HG03439 (cell line): ENCODE data around the gene NPB.

Source experiments
- ATAC-seq: cut with Tn5 transposase; IDR thresholded peaks from one replicate; pipeline ENCODE4 v1.9.1; 2021; ENCODE audit warnings: mild to moderate bottlenecking, moderate library complexity; ENCODE audit not compliant: unreplicated experiment

The NPB gene

GRCh38 chr17:81898029-81898866 lies 3.8 kb upstream of the NPB start:
- no peak for ATAC-seq

DNA sequence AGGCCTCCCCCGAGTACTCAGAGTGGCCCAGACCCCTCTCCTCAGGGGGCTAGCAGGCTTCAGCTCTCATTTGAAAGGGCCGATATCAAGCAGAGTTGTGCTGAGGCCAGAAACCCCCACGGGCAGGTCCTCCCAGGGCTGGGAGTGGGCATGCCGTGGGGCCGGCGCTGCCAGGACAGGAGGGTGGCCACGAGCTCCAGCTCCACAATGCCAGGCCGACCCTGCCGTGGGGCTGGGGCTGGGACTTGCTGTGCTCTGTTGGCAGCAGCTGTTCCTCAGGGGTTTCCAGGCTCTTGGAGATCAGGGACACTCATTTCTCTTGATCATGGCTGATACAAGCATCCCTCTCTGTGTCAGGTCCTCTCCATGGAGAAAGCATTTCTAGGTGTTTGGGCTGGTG lies 3.2 kb upstream of the NPB start:
- ATAC-seq: no peak

DNA sequence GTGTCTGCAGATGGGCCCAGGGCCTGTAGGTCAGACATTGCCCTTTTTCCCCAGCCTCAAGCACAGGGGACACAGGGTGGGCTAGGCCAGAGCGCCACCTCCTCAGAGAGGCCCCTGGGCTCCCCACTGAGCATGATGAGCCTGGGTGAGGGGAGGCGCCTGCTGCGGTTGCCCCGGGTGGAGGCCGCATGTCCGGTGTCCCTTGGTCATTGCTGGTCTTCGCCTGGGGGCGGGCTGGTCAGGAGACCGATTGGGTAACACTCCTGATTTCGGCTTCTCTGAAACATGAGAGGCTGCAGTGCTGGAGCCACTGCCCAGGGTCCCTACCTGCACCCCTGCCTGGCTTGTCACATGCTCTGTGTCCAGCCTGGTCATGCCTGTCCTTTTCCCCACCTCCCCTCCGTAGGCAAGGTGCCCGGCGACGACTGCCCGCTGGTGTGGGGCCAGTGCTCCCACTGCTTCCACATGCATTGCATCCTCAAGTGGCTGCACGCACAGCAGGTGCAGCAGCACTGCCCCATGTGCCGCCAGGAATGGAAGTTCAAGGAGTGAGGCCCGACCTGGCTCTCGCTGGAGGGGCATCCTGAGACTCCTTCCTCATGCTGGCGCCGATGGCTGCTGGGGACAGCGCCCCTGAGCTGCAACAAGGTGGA lies 2.4 kb upstream of the NPB start:
- no peak for ATAC-seq

DNA sequence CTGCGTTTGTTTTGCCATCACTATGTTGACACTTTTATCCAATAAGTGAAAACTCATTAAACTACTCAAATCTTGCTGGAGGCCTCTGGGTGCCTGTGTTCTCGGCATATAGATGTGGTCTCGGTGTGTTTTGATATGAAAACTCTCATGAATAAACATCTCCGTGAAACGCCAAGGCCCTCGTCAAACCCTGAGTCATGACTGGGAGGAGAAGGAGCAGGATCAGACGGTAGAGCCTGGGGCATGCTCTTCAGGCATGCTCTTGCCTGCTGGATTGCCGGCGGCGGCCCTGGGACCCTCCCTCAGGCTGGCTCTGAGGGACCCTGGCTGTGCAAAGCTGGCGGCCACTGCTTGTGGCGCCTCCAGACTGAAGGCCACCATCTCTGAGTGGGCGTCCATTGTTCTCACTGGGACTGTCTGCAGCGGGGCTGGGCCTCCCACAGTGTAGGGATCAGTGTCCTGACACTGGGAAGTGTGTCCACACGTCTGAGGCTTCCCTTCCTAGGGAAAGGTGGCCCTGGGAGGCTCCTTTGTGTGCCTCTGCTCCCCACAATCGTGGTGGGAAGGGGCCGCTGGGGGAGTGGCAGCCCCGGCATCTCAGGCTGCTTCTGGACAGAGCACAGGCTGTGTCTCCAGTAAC lies 1.7 kb upstream of the NPB start:
- ATAC-seq: no peak

- no peak for ATAC-seq
Measured at GRCh38 chr17:81901167-81902022, 643 bp upstream of the NPB start.

GRCh38 chr17:81902653-81903414 lies 796 bp downstream of the NPB start:
- no peak for ATAC-seq

- ATAC-seq: no peak
Measured at GRCh38 chr17:81903415-81903831, 1.4 kb downstream of the NPB start.

GRCh38 chr17:81903896-81904599 lies 2.0 kb downstream of the NPB start:
- ATAC-seq: no peak

DNA sequence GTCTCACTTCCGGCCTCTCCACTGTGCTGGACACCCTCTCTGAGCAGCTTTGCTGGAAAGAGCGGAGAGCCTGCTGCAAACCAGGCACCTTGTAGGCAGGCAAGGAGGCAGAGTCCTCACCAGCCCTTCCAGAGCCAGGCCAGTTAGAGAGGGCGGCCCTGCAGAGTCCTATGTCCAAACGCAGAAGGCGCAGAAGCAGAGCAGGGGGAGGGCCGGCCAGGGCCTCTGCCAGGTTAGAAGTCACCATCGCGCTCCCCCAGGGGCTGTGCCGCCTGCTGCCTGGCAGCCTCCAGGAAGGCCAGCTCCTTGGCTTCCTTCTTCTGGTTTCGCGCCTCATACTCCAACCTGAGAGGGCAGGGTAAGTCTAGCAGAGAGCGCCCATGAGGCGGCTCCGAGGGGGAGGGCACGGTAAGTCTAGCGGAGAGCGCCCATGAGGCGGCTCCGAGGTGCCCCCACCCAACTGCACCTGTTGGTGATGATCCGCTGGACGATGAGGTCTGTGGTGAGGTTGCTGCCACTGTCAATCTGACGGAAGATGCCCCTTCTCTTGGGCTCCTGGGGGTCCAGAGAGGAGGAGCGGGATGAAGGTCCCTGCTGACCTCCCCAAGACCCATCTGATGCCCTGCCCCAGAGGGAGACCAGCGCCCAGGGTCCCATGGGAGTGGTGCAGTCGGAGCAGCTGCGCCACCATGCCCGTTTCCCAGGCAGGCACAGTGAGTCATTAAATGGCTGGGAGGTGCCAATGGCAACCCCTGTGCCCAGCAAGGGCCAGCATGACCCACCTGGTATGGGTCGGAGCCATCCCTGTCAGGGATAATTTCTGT lies 2.8 kb downstream of the NPB start:
- ATAC-seq: no peak

- ATAC-seq: no peak
Measured at GRCh38 chr17:81905424-81905875, 3.4 kb downstream of the NPB start.

- ATAC-seq: no peak
Measured at GRCh38 chr17:81905993-81906392, 4.0 kb downstream of the NPB start.

- ATAC-seq: no peak
Measured at GRCh38 chr17:81906476-81907218, 4.6 kb downstream of the NPB start.

DNA sequence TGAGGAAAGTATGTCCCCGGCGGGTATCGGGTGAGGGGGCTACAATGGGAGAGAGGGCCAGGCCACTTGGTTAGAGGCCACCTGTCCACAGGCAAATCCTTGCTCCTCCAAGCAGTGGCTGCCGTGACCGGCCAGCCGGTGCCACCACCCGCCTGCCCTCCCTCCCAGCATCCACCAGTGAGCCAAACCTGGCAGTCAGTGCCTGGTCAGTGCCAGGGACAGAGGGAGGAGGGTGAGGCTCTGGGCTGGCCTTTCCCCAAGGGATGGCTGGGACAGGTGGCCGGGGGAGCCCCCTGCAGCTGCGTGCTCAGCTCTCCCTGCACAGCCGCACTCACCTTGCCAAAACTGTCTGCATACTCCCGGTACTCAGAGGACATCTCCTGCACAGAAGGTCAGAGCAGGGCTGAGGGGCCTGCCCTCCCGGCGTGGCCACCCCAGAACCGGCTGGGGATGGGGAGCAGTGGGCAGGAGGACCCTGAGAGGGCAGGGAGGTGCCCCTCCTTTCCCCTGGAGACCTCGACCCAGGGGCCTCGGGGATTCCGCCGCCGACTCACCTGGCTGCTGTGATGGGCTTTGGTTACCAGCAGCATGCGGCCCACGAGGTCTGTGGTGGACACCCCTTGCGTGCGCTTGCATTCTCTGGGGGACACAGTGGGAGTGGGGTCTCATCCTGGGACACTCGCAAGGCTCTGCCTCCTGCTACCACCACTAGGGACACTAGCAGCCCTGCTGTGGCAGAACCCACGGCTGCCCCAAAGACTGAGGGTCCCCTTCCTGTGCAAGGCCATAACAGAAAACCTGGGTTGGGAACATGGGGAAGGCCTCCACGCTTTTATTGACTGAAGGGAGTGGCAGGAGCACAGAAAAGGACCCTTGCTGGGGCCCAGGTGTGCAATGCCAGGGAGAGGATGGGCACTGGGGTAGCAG lies 5.4 kb downstream of the NPB start:
- no peak for ATAC-seq

- ATAC-seq: no peak
Measured at GRCh38 chr17:81908793-81909192, 6.8 kb downstream of the NPB start.

DNA sequence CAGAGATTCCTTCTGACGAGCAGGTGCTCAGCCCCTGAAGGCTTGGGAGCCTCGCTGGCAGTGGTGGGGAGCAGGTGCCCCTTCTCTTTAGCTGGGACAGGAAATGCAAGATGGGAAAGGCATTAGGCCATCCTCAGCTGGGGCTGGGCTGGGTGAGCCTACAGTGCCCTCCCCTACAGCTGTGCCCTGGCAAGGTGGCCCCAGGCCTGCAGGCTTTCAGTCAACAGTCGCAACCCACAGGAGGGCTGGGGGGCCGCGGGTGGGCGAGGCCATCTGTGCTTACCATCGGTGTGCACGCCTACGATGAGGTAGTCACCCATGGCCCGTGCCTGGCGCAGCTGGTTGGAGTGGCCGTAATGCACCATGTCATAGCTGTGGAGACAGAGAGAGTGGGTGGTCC lies 7.2 kb downstream of the NPB start:
- ATAC-seq: no peak

- no peak for ATAC-seq
Measured at GRCh38 chr17:81909966-81910839, 8.2 kb downstream of the NPB start.
